ENCODE measurements around the gene PRKCE. TPM values are rescaled to one million over a fixed set of nuclear protein-coding genes. Genes with fewer than 3 reads are reported as not detected.

Gene PRKCE
- total and polyA plus RNA-seq, 11 donors: 4.1 to 22.3 (median 16.2) TPM

- 90 to 99% (median 94%) methylated on average over 3 to 5 of the region's 5 CpGs for WGBS, 4 donors
- H3K4me3 ChIP-seq: no peak overlapping the region
- H3K4me1 ChIP-seq: peaks cover 0 to 5% (median under 1%) of the 10 kb centered on the region in 12 donors
- TF ChIP-seq CTCF (IDR thresholded peaks at IDR 0.05) (no peak), POLR2A (IDR thresholded peaks at IDR 0.05) (no peak)
- H3K9me3 ChIP-seq: no peaks in the 10 kb centered on the region
- H3K27me3 ChIP-seq: no peaks in the 10 kb centered on the region
- ATAC-seq (no peak), DNase-seq (no peak)
- H3K27ac ChIP-seq: no peak overlapping the region
- intact Hi-C loops (cut with DNase I): loop anchor here in 1 of 10 donors (5.0 kb wide), 1 partner anchor 52 kb away; no protein-coding TSS in a partner anchor
- H3K36me3 ChIP-seq: no peaks in the 10 kb centered on the region
Measured at GRCh38 chr2:45799679-45800381, 148.4 kb downstream of the PRKCE start.

GRCh38 chr2:45802499-45803138 lies 151.1 kb downstream of the PRKCE start:
- TF ChIP-seq CTCF (IDR thresholded peaks at IDR 0.05) (no peak), POLR2A (IDR thresholded peaks at IDR 0.05) (no peak)
- DNase-seq: no peak
- intact Hi-C loops (cut with DNase I): no loop called here
- H3K36me3 ChIP-seq: no peaks in the 10 kb centered on the region
- ATAC-seq: no peak
- no peaks in the 10 kb centered on the region for H3K27me3 ChIP-seq
- H3K4me3 ChIP-seq: no peak overlapping the region
- 92 to 95% (median 93%) methylated on average over 8 of the region's 8 CpGs for WGBS, 4 donors
- H3K27ac ChIP-seq: no peak overlapping the region
- no peaks in the 10 kb centered on the region for H3K9me3 ChIP-seq
- no peaks in the 10 kb centered on the region for H3K4me1 ChIP-seq

- Histone ChIP-seq H3K4me3 (no peak overlapping the region), H3K9me3 (no peaks in the 10 kb centered on the region), H3K27me3 (no peaks in the 10 kb centered on the region), H3K27ac (no peak overlapping the region), H3K36me3 (no peaks in the 10 kb centered on the region), H3K4me1 (peaks cover 0 to 10% (median 0%) of the 10 kb centered on the region in 12 donors)
- DNase-seq: no peak
- 97 to 98% (median 97%) methylated on average over 6 of the region's 6 CpGs for WGBS, 4 donors
- ATAC-seq: no peak
- intact Hi-C loops (cut with DNase I): no loop called here
- TF ChIP-seq POLR2A (IDR thresholded peaks at IDR 0.05) (no peak), CTCF (IDR thresholded peaks at IDR 0.05) (no peak)
Measured at GRCh38 chr2:45804987-45805755, 153.7 kb downstream of the PRKCE start.
